WTC11 (cell line): ENCODE data around the gene FMNL1. TPM values are rescaled to one million over a fixed set of nuclear protein-coding genes. Genes with fewer than 3 reads are reported as not detected.

Experiments used
- ATAC-seq: fragments of 200-7000 bp; cut with Tn5 transposase; 2 replicates; pipeline ENCODE4 v1.10.0; 2021; ENCODE audit warnings: mild to moderate bottlenecking, moderate library complexity
- CTCF ChIA-PET: fragments of 300-600 bp; sonication (Branson Sonifier 250); formaldehyde crosslinking; loops from one replicate; lab custom pipeline; 2021; ENCODE audit warnings: antibody characterized with exemption; lab: Charles Lee
- POLR2A ChIA-PET: fragments of 350-600 bp; sonication (Branson Sonifier 250); formaldehyde crosslinking; loops from one replicate; lab custom pipeline; 2021; ENCODE audit warnings: antibody characterized with exemption; lab: Charles Lee
- DNase-seq: peaks from one replicate; pipeline ENCODE4 v3.0.0; 2021; ENCODE audit warnings: low spot score
- H3K27ac Mint-ChIP-seq: 2 replicates; pipeline ENCODE4 v1.8.0; 2021; ENCODE audit warnings: mixed read lengths
- H3K27me3 Mint-ChIP-seq: 2 replicates; pipeline ENCODE4 v1.8.0; 2021; ENCODE audit warnings: low read depth, mild to moderate bottlenecking, moderate library complexity, mixed read lengths
- H3K36me3 Mint-ChIP-seq: 2 replicates; pipeline ENCODE4 v1.8.0; 2021; ENCODE audit warnings: mixed read lengths
- H3K4me1 Mint-ChIP-seq: 2 replicates; pipeline ENCODE4 v1.8.0; 2022; ENCODE audit warnings: mixed read lengths
- H3K4me3 Mint-ChIP-seq: 2 replicates; pipeline ENCODE4 v1.8.0; 2021; ENCODE audit warnings: mild to moderate bottlenecking, moderate library complexity, mixed read lengths
- H3K9me3 Mint-ChIP-seq: 2 replicates; pipeline ENCODE4 v1.8.0; 2021; ENCODE audit warnings: mixed read lengths
- AFF4 ChIP-seq: sonication (generic); formaldehyde crosslinking; IDR thresholded peaks from 2 replicates; pipeline ENCODE4 v1.8.1; 2023; ENCODE audit warnings: mild to moderate bottlenecking, missing genetic modification reagents, borderline replicate concordance
- ATF6 ChIP-seq: sonication (generic); formaldehyde crosslinking; IDR thresholded peaks from 2 replicates; pipeline ENCODE4 v1.8.1; 2023; ENCODE audit warnings: mild to moderate bottlenecking, missing genetic modification reagents
- CTCF ChIP-seq: fragments of 200-600 bp; IDR thresholded peaks from 2 replicates; pipeline ENCODE4 v1.8.0; 2022; ENCODE audit warnings: antibody characterized with exemption
- E2F4 ChIP-seq: sonication (generic); formaldehyde crosslinking; IDR thresholded peaks from 2 replicates; pipeline ENCODE4 v1.8.1; 2022; ENCODE audit warnings: low read depth, mild to moderate bottlenecking, moderate library complexity, missing genetic modification reagents, borderline replicate concordance
- ESRRA ChIP-seq: sonication (generic); formaldehyde crosslinking; IDR thresholded peaks from 2 replicates; pipeline ENCODE4 v1.8.1; 2022; ENCODE audit warnings: mild to moderate bottlenecking, missing genetic modification reagents, borderline replicate concordance
- FOXJ3 ChIP-seq: sonication (generic); formaldehyde crosslinking; IDR thresholded peaks from 2 replicates; pipeline ENCODE4 v1.9.0; 2021; ENCODE audit warnings: missing genetic modification reagents, mild to moderate bottlenecking, borderline replicate concordance
- FOXP1 ChIP-seq: sonication (generic); formaldehyde crosslinking; IDR thresholded peaks from 2 replicates; pipeline ENCODE4 v1.8.0; 2022; ENCODE audit warnings: missing genetic modification reagents, mild to moderate bottlenecking, moderate library complexity, borderline replicate concordance
- FOXP4 ChIP-seq: sonication (generic); formaldehyde crosslinking; IDR thresholded peaks from 2 replicates; pipeline ENCODE4 v1.8.0; 2022; ENCODE audit warnings: mild to moderate bottlenecking, missing genetic modification reagents
- GTF2I ChIP-seq: fragments of 250-450 bp; sonication (Bioruptor Pico); conservative IDR thresholded peaks from 2 replicates; pipeline ENCODE4 v1.4.0; 2021; ENCODE audit warnings: mild to moderate bottlenecking
- MAX ChIP-seq: sonication (generic); formaldehyde crosslinking; IDR thresholded peaks from 2 replicates; pipeline ENCODE4 v1.8.0; 2022; ENCODE audit warnings: mild to moderate bottlenecking, missing genetic modification reagents
- NR1H2 ChIP-seq: sonication (generic); formaldehyde crosslinking; IDR thresholded peaks from 2 replicates; pipeline ENCODE4 v1.9.0; 2021; ENCODE audit warnings: mild to moderate bottlenecking, moderate library complexity, missing genetic modification reagents
- TEAD1 ChIP-seq: sonication (generic); formaldehyde crosslinking; IDR thresholded peaks from 2 replicates; pipeline ENCODE4 v1.8.0; 2022; ENCODE audit warnings: mild to moderate bottlenecking, missing genetic modification reagents
- ZBTB43 ChIP-seq: sonication (generic); formaldehyde crosslinking; IDR thresholded peaks from 2 replicates; pipeline ENCODE4 v1.8.1; 2023; ENCODE audit warnings: mild to moderate bottlenecking, missing genetic modification reagents
- ZNF121 ChIP-seq: sonication (generic); formaldehyde crosslinking; IDR thresholded peaks from 2 replicates; pipeline ENCODE4 v1.8.0; 2023; ENCODE audit warnings: missing genetic modification reagents
- ZNF138 ChIP-seq: sonication (generic); formaldehyde crosslinking; conservative IDR thresholded peaks from 2 replicates; pipeline ENCODE4 v1.8.1; 2022; ENCODE audit warnings: mild to moderate bottlenecking, moderate library complexity, missing genetic modification reagents
- ZNF219 ChIP-seq: sonication (generic); formaldehyde crosslinking; IDR thresholded peaks from 2 replicates; pipeline ENCODE4 v1.8.0; 2023; ENCODE audit warnings: missing genetic modification reagents, mild to moderate bottlenecking, borderline replicate concordance
- total RNA-seq: library from RNA; stranded (reverse); gene quantifications from 3 replicates; pipeline ENCODE4 v1.2.3, GENCODE V29; 2021

Gene FMNL1
- total RNA-seq, 1 experiment from 2014 or later: 5.3 TPM

GRCh38 chr17:45222289-45222995 lies 757 bp downstream of the FMNL1 start (continued):
- no peak for TF ChIP-seq ZNF219 (CRISPR knock-in tag)

GRCh38 chr17:45222996-45223538 lies 1.4 kb downstream of the FMNL1 start:
- no peak overlapping the region for H3K27ac Mint-ChIP-seq

GRCh38 chr17:45223539-45224528 lies 2.1 kb downstream of the FMNL1 start:
- peak overlapping the region; percentile 72; the same call in 1 of the 2 replicates for H3K4me3 Mint-ChIP-seq
- no peaks in the 10 kb centered on the region for H3K36me3 Mint-ChIP-seq
- ChIA-PET POLR2A (no interaction called here), CTCF (interaction anchor here (1.1 to 5.9 kb wide), 9 partner anchors 8 to 205 kb away, joined by 3 to 88 read pairs (median 11); partner anchors contain the start of gene ACBD4)
- no peaks in the 10 kb centered on the region for H3K9me3 Mint-ChIP-seq
- H3K27ac Mint-ChIP-seq: no peak overlapping the region
- ATAC-seq: no peak
- H3K4me1 Mint-ChIP-seq: peaks cover 19% of the 10 kb centered on the region
- peaks cover 52% of the 10 kb centered on the region for H3K27me3 Mint-ChIP-seq
- TF ChIP-seq ZNF138 (CRISPR knock-in tag): no peak
- TF ChIP-seq ATF6 (CRISPR knock-in tag): no peak
- no peak for TF ChIP-seq FOXP4 (CRISPR knock-in tag)
- TF ChIP-seq ESRRA (CRISPR knock-in tag): no peak
- TF ChIP-seq FOXP1 (CRISPR knock-in tag): no peak
- no peak for TF ChIP-seq E2F4 (CRISPR knock-in tag)
- no peak for TF ChIP-seq GTF2I
- TF ChIP-seq ZNF121 (CRISPR knock-in tag): no peak
- TF ChIP-seq TEAD1 (CRISPR knock-in tag): no peak
- TF ChIP-seq NR1H2 (CRISPR knock-in tag): no peak
- no peak for TF ChIP-seq MAX
- no peak for TF ChIP-seq AFF4
- no peak for TF ChIP-seq ZBTB43
- no peak for TF ChIP-seq CTCF
- no peak for DNase-seq

More at GRCh38 chr17:45222996-45223538, 1.4 kb downstream of the FMNL1 start:
- Mint-ChIP-seq H3K4me3 (peak overlapping the region; percentile 72), H3K27me3 (peaks cover 57% of the 10 kb centered on the region), H3K4me1 (peaks cover 12% of the 10 kb centered on the region; the same call in 1 of the 2 replicates), H3K36me3 (no peaks in the 10 kb centered on the region), H3K9me3 (no peaks in the 10 kb centered on the region)
- ChIA-PET POLR2A (interaction anchor here (0.7 kb wide), 1 partner anchor 50 kb away, joined by 3 read pairs; no protein-coding TSS in a partner anchor), CTCF (interaction anchor here (1.1 to 5.9 kb wide), 8 partner anchors 8 to 206 kb away, joined by 3 to 88 read pairs (median 10); partner anchors contain the start of gene ACBD4)
- ATAC-seq (no peak; the same call in 1 of the 2 replicates), DNase-seq (no peak)
- TF ChIP-seq FOXJ3 (CRISPR knock-in tag): no peak
- 0 out of 2 replicates have a peak, but pooled peaks have one; percentile 26 for TF ChIP-seq ZNF121 (CRISPR knock-in tag)
